IMR-90 (cell line): ENCODE results near the gene CALR3. TPM values are rescaled to one million over a fixed set of nuclear protein-coding genes. Genes with fewer than 3 reads are reported as not detected.
A peak's percentile ranks its signal among the peaks of the same experiment; 100 is the strongest.

ENCODE experiments used
- ATAC-seq: fragments of 200-7000 bp; cut with Tn5 transposase; 2 replicates; pipeline ENCODE4 v1.9.1; 2020; ENCODE audit warnings: low read depth, mild to moderate bottlenecking, moderate library complexity
- BruUV-seq: library from RNA; stranded (reverse); fragments of 400-500 nt; replicated peaks from 2 replicates; lab custom pipeline; 2021; lab: Mats Ljungman, UMichigan
- CTCF ChIA-PET: fragments of 300-600 bp; formaldehyde crosslinking; extraction: SDS; loops from one replicate; lab custom pipeline; 2021; ENCODE audit warnings: antibody characterized with exemption; lab: Yijun Ruan, JAX
- POLR2A ChIA-PET: fragments of 300-600 bp; sonication (Branson Sonifier 250); formaldehyde crosslinking; loops from one replicate; lab custom pipeline; 2022; ENCODE audit warnings: antibody characterized with exemption; ENCODE audit not compliant: unreplicated experiment; lab: Charles Lee
- DNase-seq: peaks from one replicate; pipeline ENCODE4 v3.0.0; 2013
- H2AFZ ChIP-seq: replicated peaks from 2 replicates; pipeline ENCODE3; 2013; ENCODE audit warnings: low read length, mild to moderate bottlenecking; ENCODE audit not compliant: poor library complexity
- H2AK5ac ChIP-seq: 2 replicates; pipeline ENCODE4 v1.6.1; 2013; ENCODE audit warnings: low read depth, low read length, inconsistent platforms
- H2AK9ac ChIP-seq: replicated peaks from 2 replicates; pipeline ENCODE3; 2013; ENCODE audit warnings: mild to moderate bottlenecking, low read depth, low read length, moderate library complexity; ENCODE audit not compliant: poor library complexity
- H2BK120ac ChIP-seq: 2 replicates; pipeline ENCODE4 v1.6.1; 2013; ENCODE audit warnings: low read depth, low read length, inconsistent platforms
- H2BK15ac ChIP-seq: 3 replicates; pipeline ENCODE4 v1.6.1; 2013; ENCODE audit warnings: low read depth, low read length, inconsistent platforms
- H2BK20ac ChIP-seq: 2 replicates; pipeline ENCODE4 v1.6.1; 2013; ENCODE audit warnings: low read depth, mild to moderate bottlenecking, inconsistent platforms, low read length, moderate library complexity
- H2BK5ac ChIP-seq: 2 replicates; pipeline ENCODE4 v1.6.1; 2013; ENCODE audit warnings: mild to moderate bottlenecking, low read depth, low read length, inconsistent platforms; ENCODE audit not compliant: poor library complexity, severe bottlenecking
- H3K14ac ChIP-seq: replicated peaks from 2 replicates; pipeline ENCODE4 v1.6.1; 2013; ENCODE audit warnings: low read depth, low read length, inconsistent platforms
- H3K18ac ChIP-seq: 2 replicates; pipeline ENCODE4 v1.6.1; 2013; ENCODE audit warnings: low read depth, low read length, control low read depth
- H3K23ac ChIP-seq: 2 replicates; pipeline ENCODE4 v1.6.1; 2013; ENCODE audit warnings: low read depth, low read length, inconsistent platforms
- H3K27ac ChIP-seq: 2 replicates; pipeline ENCODE4 v1.5.1; 2013; ENCODE audit warnings: mild to moderate bottlenecking, control low read depth, low read length; ENCODE audit not compliant: insufficient read depth
- H3K27me3 ChIP-seq: 2 replicates; pipeline ENCODE4 v1.6.1; 2013; ENCODE audit warnings: low read length; ENCODE audit not compliant: control insufficient read depth, insufficient read depth
- H3K36me3 ChIP-seq: 2 replicates; pipeline ENCODE4 v1.6.1; 2013; ENCODE audit warnings: low read length, mixed read lengths; ENCODE audit not compliant: control insufficient read depth, insufficient read depth
- H3K4ac ChIP-seq: 2 replicates; pipeline ENCODE4 v1.6.1; 2013; ENCODE audit warnings: low read depth, low read length, inconsistent platforms
- H3K4me1 ChIP-seq: 2 replicates; pipeline ENCODE4 v1.6.1; 2013; ENCODE audit warnings: low read length, mixed read lengths; ENCODE audit not compliant: control insufficient read depth, insufficient read depth
- H3K4me2 ChIP-seq: 2 replicates; pipeline ENCODE4 v1.6.1; 2013; ENCODE audit warnings: low read depth, mild to moderate bottlenecking, control low read depth, low read length, moderate library complexity
- H3K4me3 ChIP-seq: 2 replicates; pipeline ENCODE4 v1.5.1; 2013; ENCODE audit warnings: low read depth, mild to moderate bottlenecking, control low read depth, low read length, moderate library complexity; ENCODE audit not compliant: insufficient read depth
- H3K56ac ChIP-seq: 2 replicates; pipeline ENCODE4 v1.6.1; 2013; ENCODE audit warnings: low read length, inconsistent platforms; ENCODE audit not compliant: insufficient read depth; ENCODE audit errors: extremely low read depth
- H3K79me1 ChIP-seq, 2 experiments: 2 replicates each; pipeline ENCODE4 v1.6.1; 2013; ENCODE audit warnings: low read length in 2 of 2, inconsistent platforms in 1 of 2, low read depth in 1 of 2
- H3K9ac ChIP-seq: 2 replicates; pipeline ENCODE4 v1.6.1; 2013; ENCODE audit warnings: low read depth, low read length, control low read depth
- H3K9me1 ChIP-seq: 2 replicates; pipeline ENCODE4 v1.6.1; 2013; ENCODE audit warnings: low read length, inconsistent platforms; ENCODE audit not compliant: insufficient read depth
- H3K9me3 ChIP-seq: 2 replicates; pipeline ENCODE4 v1.6.1; 2013; ENCODE audit warnings: low read length; ENCODE audit not compliant: control insufficient read depth, insufficient read depth
- H4K20me1 ChIP-seq: 2 replicates; pipeline ENCODE4 v1.6.1; 2013; ENCODE audit warnings: low read length, inconsistent platforms; ENCODE audit not compliant: insufficient read depth
- H4K5ac ChIP-seq: 2 replicates; pipeline ENCODE4 v1.6.1; 2013; ENCODE audit warnings: mild to moderate bottlenecking, low read depth, low read length, control low read depth
- H4K8ac ChIP-seq, 2 experiments: 2 replicates each; pipeline ENCODE4 v1.6.1; 2013; ENCODE audit warnings: low read depth in 2 of 2, low read length in 2 of 2, control low read depth in 1 of 2, inconsistent platforms in 1 of 2
- H4K91ac ChIP-seq: 2 replicates; pipeline ENCODE4 v1.6.1; 2013; ENCODE audit warnings: low read depth, low read length, inconsistent platforms; ENCODE audit not compliant: insufficient read depth
- CTCF ChIP-seq: conservative IDR thresholded peaks from 2 replicates; pipeline ENCODE4 v1.5.1; 2012; ENCODE audit warnings: mild to moderate bottlenecking, low read depth, low read length, improper control_type of control experiment
- ELK1 ChIP-seq: fragments of 150-350 bp; IDR thresholded peaks from 2 replicates; pipeline ENCODE4 v1.6.1; 2016; ENCODE audit warnings: low read depth, mild to moderate bottlenecking, low read length, moderate library complexity, borderline replicate concordance
- MAFK ChIP-seq: IDR thresholded peaks from 2 replicates; pipeline ENCODE4 v1.6.1; 2012; ENCODE audit warnings: low read depth, low read length, improper control_type of control experiment
- MXI1 ChIP-seq: IDR thresholded peaks from 2 replicates; pipeline ENCODE4 v1.6.1; 2012; ENCODE audit warnings: low read depth, mild to moderate bottlenecking, low read length, moderate library complexity, borderline replicate concordance
- POLR2A ChIP-seq: IDR thresholded peaks from 2 replicates; pipeline ENCODE4 v1.6.1; 2012; ENCODE audit warnings: mild to moderate bottlenecking, low read depth, low read length
- RAD21 ChIP-seq: IDR thresholded peaks from 2 replicates; pipeline ENCODE4 v1.6.1; 2012; ENCODE audit warnings: low read length, improper control_type of control experiment
- RCOR1 ChIP-seq: IDR thresholded peaks from 2 replicates; pipeline ENCODE4 v1.6.1; 2012; ENCODE audit warnings: mild to moderate bottlenecking, low read length, improper control_type of control experiment; ENCODE audit not compliant: insufficient replicate concordance
- SMC3 ChIP-seq: fragments of 150-350 bp; IDR thresholded peaks from 2 replicates; pipeline ENCODE4 v1.6.1; 2016; ENCODE audit warnings: low read depth, mild to moderate bottlenecking, antibody characterized with exemption, low read length, moderate library complexity
- WGBS, 2 experiments: methylation state at CpG; one replicate each; pipeline versions ENCODE4 v1.1.5 to v1.1.7; 2013; ENCODE audit warnings: missing lambda C conversion rate in 2 of 2; ENCODE audit not compliant: insufficient read length in 1 of 2; ENCODE audit errors: extremely low coverage in 2 of 2; 5-methylcytosine and 5-hydroxymethylcytosine counted together
- dilution Hi-C: fragments of 300-500 bp; cut with HindIII; formaldehyde crosslinking; loops from one replicate; pipeline ENCODE4 v1.14.3; 2018; ENCODE audit warnings: low sequenced_read_pairs; ENCODE audit not compliant: unreplicated experiment
- in situ Hi-C: fragments of 300-500 bp; cut with MboI; formaldehyde crosslinking; loops from 3 replicates; pipeline ENCODE4 v1.14.3; 2019; ENCODE audit warnings: low sequenced_read_pairs, inconsistent platforms, mixed read lengths
- intact Hi-C: fragments of 100-400 bp; cut with micrococcal nuclease; formaldehyde crosslinking; loops from 2 replicates; pipeline ENCODE4 v1.10.0; 2022
- polyA plus RNA-seq, 3 experiments: library from polyadenylated mRNA; depleted of rRNA; stranded (reverse); fragments of >200 nt; gene quantifications; 2 replicates each; pipeline ENCODE4 v1.2.3, GENCODE V29; 2012; ENCODE audit warnings: low replicate concordance in 1 of 3
- total RNA-seq: library from RNA; depleted of rRNA; stranded (reverse); fragments of >200 nt; gene quantifications from 2 replicates; pipeline ENCODE4 v1.2.3, GENCODE V29; 2012

The CALR3 gene
- total and polyA plus RNA-seq, 2 of the 4 experiments (the other 2 are of a cell fraction): not detected

- no peak overlapping the region for H2AK5ac ChIP-seq
- H3K27me3 ChIP-seq: no peaks in the 10 kb centered on the region
- no peak overlapping the region for H2AFZ ChIP-seq
- ChIA-PET CTCF (no interaction called here), POLR2A (no interaction called here)
- H2AK9ac ChIP-seq: no peak overlapping the region
- H4K8ac ChIP-seq: no peak overlapping the region
- H4K5ac ChIP-seq: no peak overlapping the region
- no peak overlapping the region for H2BK5ac ChIP-seq
- H3K36me3 ChIP-seq: no peaks in the 10 kb centered on the region
- no peak overlapping the region for H3K14ac ChIP-seq
- peaks cover 42 to 88% of the 10 kb centered on the region in 2 experiments for H3K79me1 ChIP-seq
- peaks cover 11% of the 10 kb centered on the region for H3K4me1 ChIP-seq
- H3K56ac ChIP-seq: no peak overlapping the region
- H4K20me1 ChIP-seq: peaks cover 88% of the 10 kb centered on the region
- ATAC-seq (no peak), DNase-seq (no peak)
- 60% methylated on average over 3 of the region's 6 CpGs; no CpG with 5 or more reads in 1 of the 2 experiments for WGBS, 2 experiments
- no peak overlapping the region for H3K4me3 ChIP-seq
- H4K91ac ChIP-seq: no peak overlapping the region
- no peak overlapping the region for H2BK120ac ChIP-seq
- H3K27ac ChIP-seq: no peak overlapping the region
- H2BK15ac ChIP-seq: no peak overlapping the region
- TF ChIP-seq RCOR1 (no peak), ELK1 (no peak), CTCF (no peak), POLR2A (no peak), SMC3 (no peak), MAFK (no peak), RAD21 (no peak), MXI1 (no peak)
- dilution Hi-C loops: no loop called here
- 0 out of 2 replicates have a peak overlapping the region, but pooled peaks have one; percentile 22 for H3K9ac ChIP-seq
- H2BK20ac ChIP-seq: no peak overlapping the region
- no TSS peak for BruUV-seq
- H3K9me1 ChIP-seq: peaks cover 28% of the 10 kb centered on the region
- no peak overlapping the region for H3K4ac ChIP-seq
- intact Hi-C loops: no loop called here
- in situ Hi-C loops: no loop called here
- H3K23ac ChIP-seq: no peak overlapping the region
- no peaks in the 10 kb centered on the region for H3K9me3 ChIP-seq
- H3K18ac ChIP-seq: no peak overlapping the region
- H3K4me2 ChIP-seq: peak overlapping the region; percentile 52
Observed at GRCh38 chr19:16463341-16463990, 32.5 kb downstream of the CALR3 start.
